ENCODE results near the gene TPRA1.
A peak's percentile ranks its signal among the peaks of the same experiment; 100 is the strongest.

The TPRA1 gene

DNA sequence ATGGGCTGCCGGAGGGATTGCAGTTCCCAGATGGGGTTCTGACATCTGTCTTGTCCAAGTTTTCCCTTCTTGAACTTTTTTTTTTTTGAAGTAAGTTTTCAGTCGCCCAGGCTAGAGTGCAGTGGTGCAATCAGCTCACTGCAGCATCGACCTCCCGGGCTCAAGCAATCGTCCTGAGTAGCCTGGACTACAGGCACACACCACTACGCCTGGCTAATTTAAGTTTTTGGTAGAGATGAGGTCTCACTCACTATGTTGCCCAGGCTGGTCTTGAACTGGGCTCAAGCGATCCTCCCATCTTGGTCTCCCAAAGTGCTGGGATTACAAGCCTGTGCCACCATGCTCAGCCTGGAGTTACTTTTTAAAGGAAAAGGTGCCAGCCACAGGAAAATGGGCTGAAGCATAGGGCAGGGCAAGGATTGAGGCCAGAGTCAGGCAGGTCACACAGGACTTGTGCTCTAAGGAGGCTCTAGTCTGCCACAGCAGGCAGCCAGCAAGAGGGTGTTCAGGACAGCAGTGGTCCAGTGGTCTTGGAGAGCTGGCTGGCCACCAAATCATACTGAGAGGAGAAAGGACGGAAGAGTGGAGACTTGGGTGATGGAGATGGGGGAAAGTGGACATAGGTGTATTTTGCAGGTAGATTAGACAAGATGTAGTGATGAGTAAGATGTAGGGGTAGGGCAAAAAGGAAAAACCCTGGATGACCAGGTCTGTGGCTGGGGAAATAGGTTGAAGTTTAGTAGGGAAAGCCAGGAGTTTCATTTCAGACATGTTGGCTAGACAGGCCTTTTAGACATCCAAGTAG is 32.4 kb upstream of the TPRA1 start:
- Mint-ChIP-seq H3K9me3 (no peaks in the 10 kb centered on the region), H3K4me3 (no peak overlapping the region), H3K4me1 (no peaks in the 10 kb centered on the region), H3K27ac (no peak overlapping the region), H3K36me3 (peaks cover 49% of the 10 kb centered on the region), H3K27me3 (peaks cover 11% of the 10 kb centered on the region)
- ATAC-seq, result no peak

DNA sequence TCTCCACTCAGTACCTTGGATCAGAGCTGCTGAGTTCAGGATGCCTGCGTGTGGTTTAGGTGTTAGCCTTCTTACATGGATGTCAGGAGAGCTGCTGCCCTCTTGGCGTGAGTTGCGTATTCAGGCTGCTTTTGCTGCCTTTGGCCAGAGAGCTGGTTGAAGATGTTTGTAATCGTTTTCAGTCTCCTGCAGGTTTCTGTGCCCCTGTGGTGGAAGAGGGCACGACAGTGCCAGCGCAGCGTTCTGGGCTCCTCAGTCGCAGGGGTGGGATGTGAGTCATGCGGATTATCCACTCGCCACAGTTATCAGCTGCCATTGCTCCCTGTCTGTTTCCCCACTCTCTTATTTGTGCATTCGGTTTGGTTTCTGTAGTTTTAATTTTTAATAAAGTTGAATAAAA is 31.5 kb upstream of the TPRA1 start:
- no peak overlapping the region for H3K4me3 Mint-ChIP-seq

DNA sequence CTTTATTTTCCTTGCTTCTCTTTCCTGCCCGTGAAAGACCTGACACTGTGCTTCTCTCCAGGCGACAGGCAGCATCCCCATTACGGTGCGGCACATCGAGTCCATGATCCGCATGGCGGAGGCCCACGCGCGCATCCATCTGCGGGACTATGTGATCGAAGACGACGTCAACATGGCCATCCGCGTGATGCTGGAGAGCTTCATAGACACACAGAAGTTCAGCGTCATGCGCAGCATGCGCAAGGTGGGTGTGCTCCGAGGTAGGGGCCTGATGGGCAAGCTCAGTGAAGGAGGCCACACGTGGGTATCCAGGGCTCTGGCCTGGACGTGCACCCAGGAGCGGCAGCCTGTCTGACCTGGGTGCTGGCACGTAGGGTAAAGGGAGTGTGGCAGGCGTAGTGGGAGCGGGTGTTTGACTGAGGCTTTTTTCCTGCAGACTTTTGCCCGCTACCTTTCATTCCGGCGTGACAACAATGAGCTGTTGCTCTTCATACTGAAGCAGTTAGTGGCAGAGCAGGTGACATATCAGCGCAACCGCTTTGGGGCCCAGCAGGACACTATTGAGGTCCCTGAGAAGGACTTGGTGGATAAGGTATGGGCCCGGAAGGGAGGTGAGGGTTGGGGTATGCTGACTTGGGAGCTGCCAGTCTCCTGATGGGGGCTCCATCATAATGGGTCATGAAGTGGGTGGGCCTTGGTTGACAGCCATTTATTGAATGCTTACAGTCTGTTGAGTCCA is 30.3 kb upstream of the TPRA1 start:
- Mint-ChIP-seq H3K27ac (no peak overlapping the region), H3K9me3 (no peaks in the 10 kb centered on the region), H3K4me1 (no peaks in the 10 kb centered on the region), H3K27me3 (no peaks in the 10 kb centered on the region), H3K36me3 (peaks cover 70% of the 10 kb centered on the region), H3K4me3 (no peak overlapping the region)
- ATAC-seq, result no peak

More for the DNA sequence above, 31.5 kb upstream of the TPRA1 start:
- Mint-ChIP-seq H3K27me3 (peaks cover 2% of the 10 kb centered on the region), H3K4me1 (no peaks in the 10 kb centered on the region), H3K27ac (no peak overlapping the region), H3K36me3 (peaks cover 57% of the 10 kb centered on the region), H3K9me3 (no peaks in the 10 kb centered on the region)
- no peak for ATAC-seq

DNA sequence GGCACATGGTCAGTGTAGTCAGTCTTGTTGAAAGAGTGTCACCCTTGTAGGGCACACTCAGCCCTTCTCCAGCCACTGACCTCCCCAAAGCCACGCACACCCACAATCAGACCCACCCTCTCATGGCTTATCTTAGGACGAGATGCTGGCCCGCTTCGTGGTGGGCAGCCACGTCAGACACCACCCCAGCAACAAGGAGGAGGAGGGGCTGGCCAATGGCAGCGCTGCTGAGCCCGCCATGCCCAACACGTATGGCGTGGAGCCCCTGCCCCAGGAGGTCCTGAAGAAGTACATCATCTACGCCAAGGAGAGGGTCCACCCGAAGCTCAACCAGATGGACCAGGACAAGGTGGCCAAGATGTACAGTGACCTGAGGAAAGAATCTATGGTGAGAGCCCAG is 28.4 kb upstream of the TPRA1 start:
- H3K36me3 Mint-ChIP-seq, result peaks cover 88% of the 10 kb centered on the region
- H3K4me3 Mint-ChIP-seq, result no peak overlapping the region
- no peak for ATAC-seq
- no peaks in the 10 kb centered on the region for H3K4me1 Mint-ChIP-seq
- no peak overlapping the region for H3K27ac Mint-ChIP-seq
- no peaks in the 10 kb centered on the region for H3K27me3 Mint-ChIP-seq
- H3K9me3 Mint-ChIP-seq, result no peaks in the 10 kb centered on the region

DNA sequence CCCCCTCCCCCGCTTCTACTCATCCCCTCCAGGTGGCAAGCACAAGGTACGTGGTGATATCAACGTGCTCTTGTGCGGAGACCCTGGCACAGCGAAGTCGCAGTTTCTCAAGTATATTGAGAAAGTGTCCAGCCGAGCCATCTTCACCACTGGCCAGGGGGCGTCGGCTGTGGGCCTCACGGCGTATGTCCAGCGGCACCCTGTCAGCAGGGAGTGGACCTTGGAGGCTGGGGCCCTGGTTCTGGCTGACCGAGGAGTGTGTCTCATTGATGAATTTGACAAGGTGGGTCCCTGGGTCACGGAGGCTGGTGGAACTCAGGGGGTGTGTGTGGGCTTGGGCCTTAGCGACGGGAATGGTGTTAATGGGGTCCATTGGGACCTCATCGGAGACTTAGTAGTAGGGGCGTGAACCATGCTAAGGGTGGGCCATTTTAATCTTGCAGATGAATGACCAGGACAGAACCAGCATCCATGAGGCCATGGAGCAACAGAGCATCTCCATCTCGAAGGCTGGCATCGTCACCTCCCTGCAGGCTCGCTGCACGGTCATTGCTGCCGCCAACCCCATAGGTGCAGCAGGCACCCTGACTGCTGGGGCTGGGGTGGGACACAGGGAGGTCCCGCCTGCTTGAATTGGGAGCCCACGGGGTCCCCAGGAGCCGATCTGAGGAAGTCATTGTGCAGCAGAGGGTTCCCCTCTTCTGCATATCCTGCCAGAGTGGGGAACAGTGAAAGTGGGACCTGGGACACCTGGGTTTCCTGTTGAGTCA is 26.5 kb upstream of the TPRA1 start:
- ATAC-seq, result no peak
- Mint-ChIP-seq H3K9me3 (no peaks in the 10 kb centered on the region), H3K36me3 (peaks cover 89% of the 10 kb centered on the region), H3K4me3 (no peak overlapping the region), H3K27ac (no peak overlapping the region), H3K4me1 (no peaks in the 10 kb centered on the region), H3K27me3 (no peaks in the 10 kb centered on the region)

DNA sequence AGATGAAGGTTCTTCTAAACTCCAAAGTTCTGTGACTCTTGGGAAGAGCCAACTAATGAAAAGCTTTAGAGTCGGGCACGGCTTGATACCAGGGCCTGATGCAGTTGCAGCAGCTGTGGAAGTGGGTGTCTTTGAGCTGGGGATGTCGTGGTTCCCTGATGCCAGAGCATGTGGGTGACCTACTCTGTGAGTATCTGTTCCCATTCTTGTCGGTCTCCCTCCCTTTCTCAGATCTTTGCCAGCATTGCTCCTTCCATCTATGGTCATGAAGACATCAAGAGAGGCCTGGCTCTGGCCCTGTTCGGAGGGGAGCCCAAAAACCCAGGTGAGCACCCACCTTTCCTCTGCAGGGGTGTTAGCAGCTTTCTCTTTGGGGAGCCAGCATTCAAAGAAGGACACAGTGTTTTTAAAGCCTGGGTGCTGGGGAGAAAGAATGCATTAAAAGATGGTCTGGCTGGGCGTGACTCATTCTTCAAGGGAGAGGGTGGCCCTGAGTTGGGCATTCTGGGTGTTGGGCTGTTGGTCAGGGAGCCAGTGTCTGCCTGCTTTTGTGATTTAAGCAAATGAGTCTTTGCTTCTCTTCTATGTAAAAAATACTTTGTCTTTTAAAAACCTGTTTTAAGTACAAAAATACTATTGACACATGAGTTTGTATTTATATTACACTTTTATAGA is 25.2 kb upstream of the TPRA1 start:
- peaks cover 84% of the 10 kb centered on the region for H3K36me3 Mint-ChIP-seq

DNA sequence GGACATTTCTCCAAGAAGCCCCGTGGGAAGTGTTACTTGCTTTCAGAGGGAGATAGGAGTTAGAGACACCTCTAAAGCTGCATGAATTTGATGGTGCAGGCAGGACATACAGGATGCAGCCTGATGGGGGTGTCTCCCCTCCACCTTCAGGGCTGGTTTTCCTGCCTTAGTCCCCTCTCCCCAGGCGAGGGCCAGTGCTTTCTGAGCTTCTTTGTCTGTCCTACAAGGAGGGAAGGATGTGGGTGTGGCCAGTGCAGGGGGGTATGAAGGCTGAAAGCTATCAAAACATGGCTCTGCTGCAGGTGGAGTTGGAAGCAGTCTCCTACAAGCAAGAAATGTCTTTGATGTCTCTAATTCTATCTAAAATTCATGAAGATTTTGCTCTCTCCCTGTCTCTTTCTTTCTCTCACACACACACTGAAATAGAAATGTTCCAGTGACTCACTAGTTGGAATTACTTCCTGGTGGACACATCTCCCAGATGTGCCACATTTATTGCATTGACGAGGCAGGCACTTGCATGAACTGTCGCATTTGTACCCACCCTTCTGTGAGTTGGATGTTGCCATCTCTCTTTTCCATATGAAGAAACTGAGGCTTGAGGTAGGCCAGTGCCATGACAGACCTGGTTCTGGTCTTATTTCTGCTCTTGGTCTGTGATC is 24.5 kb upstream of the TPRA1 start:
- Mint-ChIP-seq H3K4me1 (peaks cover 7% of the 10 kb centered on the region), H3K27ac (no peak overlapping the region), H3K36me3 (peaks cover 85% of the 10 kb centered on the region), H3K9me3 (no peaks in the 10 kb centered on the region), H3K27me3 (no peaks in the 10 kb centered on the region), H3K4me3 (no peak overlapping the region)
- no peak for ATAC-seq

More for the DNA sequence above, 25.2 kb upstream of the TPRA1 start:
- no peak overlapping the region for H3K27ac Mint-ChIP-seq
- no peaks in the 10 kb centered on the region for H3K9me3 Mint-ChIP-seq
- H3K4me1 Mint-ChIP-seq, result peaks cover under 1% of the 10 kb centered on the region
- ATAC-seq, result no peak
- no peak overlapping the region for H3K4me3 Mint-ChIP-seq
- H3K27me3 Mint-ChIP-seq, result no peaks in the 10 kb centered on the region

DNA sequence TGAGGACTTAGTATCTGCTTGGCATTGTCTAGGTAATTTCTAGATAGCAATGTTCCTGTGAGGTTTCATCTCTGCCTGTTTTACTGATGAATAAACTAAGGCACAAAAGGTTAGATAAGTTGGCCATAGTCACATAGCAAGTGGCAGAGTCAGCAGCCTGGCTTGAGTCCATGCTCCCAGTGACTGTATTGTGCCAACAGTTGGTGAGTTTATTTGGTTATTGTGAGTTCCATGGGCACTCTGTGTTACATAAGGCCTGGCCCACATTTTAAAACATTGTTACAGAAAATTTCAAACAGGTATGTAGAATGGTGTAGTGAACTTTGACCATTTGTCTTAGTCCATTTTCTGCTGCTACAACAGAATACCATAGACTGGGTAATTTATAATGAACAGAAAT is 22.9 kb upstream of the TPRA1 start:
- no peak overlapping the region for H3K4me3 Mint-ChIP-seq
- H3K36me3 Mint-ChIP-seq, result peaks cover 87% of the 10 kb centered on the region
- no peak for ATAC-seq
- no peak overlapping the region for H3K27ac Mint-ChIP-seq
- H3K27me3 Mint-ChIP-seq, result no peaks in the 10 kb centered on the region
- no peaks in the 10 kb centered on the region for H3K9me3 Mint-ChIP-seq
- peaks cover 24% of the 10 kb centered on the region for H3K4me1 Mint-ChIP-seq

DNA sequence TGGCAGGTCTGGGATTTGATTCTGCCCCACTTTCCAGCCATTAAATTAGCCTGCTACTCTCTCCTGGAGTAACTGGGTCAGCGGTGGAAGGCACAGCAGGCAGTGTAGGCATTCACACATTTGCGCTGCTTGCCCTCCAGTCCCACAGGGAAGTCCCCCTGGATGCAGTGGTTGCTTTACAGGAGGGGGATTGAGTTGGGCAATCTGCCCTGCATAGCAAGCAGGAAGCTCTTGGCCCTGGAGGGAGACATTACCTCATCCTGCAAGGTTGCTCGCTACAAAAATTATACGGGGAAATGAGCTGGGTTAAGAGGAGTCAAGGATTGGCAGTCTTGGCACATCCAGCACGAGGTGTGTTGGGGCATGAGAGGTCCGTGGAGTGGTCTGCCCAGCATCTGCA is 22.4 kb upstream of the TPRA1 start:
- H3K4me1 Mint-ChIP-seq, result peaks cover 28% of the 10 kb centered on the region
- peaks cover 87% of the 10 kb centered on the region for H3K36me3 Mint-ChIP-seq
- H3K4me3 Mint-ChIP-seq, result no peak overlapping the region
- H3K27me3 Mint-ChIP-seq, result no peaks in the 10 kb centered on the region
- no peak for ATAC-seq
- no peaks in the 10 kb centered on the region for H3K9me3 Mint-ChIP-seq
- no peak overlapping the region for H3K27ac Mint-ChIP-seq

DNA sequence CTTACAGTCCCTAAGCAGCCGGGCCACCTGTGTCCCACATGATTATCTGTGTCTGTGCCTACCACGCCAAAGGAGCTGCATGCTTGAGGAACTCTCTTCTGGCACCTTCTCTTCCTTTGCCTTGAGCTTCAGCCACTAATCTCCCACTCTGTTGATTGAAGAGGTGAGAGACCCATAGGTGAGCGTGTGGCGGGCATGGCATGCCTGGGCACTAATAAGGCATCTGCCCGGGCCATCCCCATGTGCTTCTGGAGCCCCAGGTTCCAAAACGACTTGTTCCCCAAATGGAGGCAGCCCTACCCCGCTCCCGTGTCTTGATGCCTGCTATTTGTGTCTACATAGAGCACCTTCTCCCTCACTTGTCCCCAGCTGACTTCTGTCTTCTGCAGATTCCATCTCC is 20.7 kb upstream of the TPRA1 start:
- Mint-ChIP-seq H3K36me3 (peaks cover 89% of the 10 kb centered on the region), H3K9me3 (no peaks in the 10 kb centered on the region), H3K27ac (no peak overlapping the region), H3K4me1 (peaks cover 28% of the 10 kb centered on the region), H3K27me3 (no peaks in the 10 kb centered on the region), H3K4me3 (no peak overlapping the region)
- ATAC-seq, result no peak

DNA sequence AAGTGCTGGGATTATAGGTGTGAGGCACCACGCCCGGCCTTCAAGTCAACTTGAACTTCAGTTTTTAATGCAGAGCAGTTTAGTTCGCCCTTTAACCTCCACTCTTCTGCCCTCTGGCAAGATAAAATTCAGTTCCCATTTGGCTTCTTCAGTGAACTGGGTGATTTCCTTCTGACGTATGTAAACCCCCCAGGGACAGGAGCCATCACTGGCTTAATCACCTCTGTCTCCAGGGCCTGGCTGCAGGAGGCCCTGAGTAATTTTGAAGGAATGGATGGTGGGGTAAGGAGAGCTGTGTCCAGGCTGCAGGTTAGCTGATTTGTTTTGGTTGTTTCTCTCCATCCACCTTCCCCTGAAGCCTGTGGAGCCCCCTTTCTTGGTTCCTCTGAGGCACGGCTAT is 19.6 kb upstream of the TPRA1 start:
- peak; percentile 83 for ATAC-seq
- no peaks in the 10 kb centered on the region for H3K27me3 Mint-ChIP-seq
- H3K4me3 Mint-ChIP-seq, result no peak overlapping the region
- peak overlapping the region; percentile 84 for H3K27ac Mint-ChIP-seq
- H3K4me1 Mint-ChIP-seq, result peaks cover 28% of the 10 kb centered on the region
- H3K36me3 Mint-ChIP-seq, result peaks cover 89% of the 10 kb centered on the region
- no peaks in the 10 kb centered on the region for H3K9me3 Mint-ChIP-seq

DNA sequence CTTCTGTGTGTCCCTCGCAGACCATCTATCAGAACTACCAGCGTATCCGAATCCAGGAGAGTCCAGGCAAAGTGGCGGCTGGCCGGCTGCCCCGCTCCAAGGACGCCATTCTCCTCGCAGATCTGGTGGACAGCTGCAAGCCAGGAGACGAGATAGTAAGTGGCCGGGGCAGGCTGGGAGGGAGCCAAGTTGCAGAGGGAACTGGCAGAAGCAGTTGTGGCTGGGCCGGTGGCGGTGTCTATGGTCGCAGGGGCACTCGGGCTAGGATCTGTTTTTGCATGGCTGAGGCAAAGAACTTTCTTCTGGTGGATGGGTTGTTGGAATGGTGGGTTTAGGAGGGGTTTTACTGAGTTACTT is 17.8 kb upstream of the TPRA1 start:
- peaks cover 90% of the 10 kb centered on the region for H3K36me3 Mint-ChIP-seq
- H3K27me3 Mint-ChIP-seq, result no peaks in the 10 kb centered on the region
- no peaks in the 10 kb centered on the region for H3K9me3 Mint-ChIP-seq
- ATAC-seq, result no peak
- H3K4me1 Mint-ChIP-seq, result peaks cover 28% of the 10 kb centered on the region
- H3K4me3 Mint-ChIP-seq, result no peak overlapping the region
- peak overlapping the region; percentile 84 for H3K27ac Mint-ChIP-seq

DNA sequence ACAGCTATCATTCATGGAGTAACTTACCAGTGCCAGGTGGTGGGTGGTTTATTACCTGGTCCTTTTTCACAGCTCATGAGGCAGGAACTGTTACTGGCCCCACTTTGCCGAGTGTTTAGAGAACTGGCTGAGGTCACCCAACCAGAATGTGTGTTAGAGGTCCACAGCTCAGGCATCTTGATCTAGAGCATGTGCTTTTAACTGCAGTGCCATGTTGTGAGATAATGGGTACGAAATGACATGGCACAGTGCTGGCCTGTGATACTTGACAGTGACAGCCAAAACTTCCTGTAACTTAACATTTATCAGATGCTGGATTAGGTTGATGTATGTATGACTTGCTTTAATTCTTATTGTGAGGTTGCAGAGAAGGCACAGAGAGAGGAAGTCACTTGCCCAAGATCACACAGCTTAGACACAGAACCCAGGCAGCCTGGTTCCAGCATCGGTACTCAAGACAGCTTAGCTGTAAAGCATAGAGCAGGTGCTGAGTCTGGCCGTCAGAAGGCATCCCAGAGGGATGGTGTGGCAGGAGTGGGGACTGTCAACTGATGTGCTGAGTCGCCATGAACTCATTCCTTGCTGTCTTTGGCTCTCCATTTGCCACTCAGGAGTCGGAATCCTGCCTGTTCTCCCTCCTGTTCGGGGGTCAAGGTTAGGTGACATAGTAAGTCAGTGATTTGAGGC is 17.3 kb upstream of the TPRA1 start:
- peaks cover 28% of the 10 kb centered on the region for H3K4me1 Mint-ChIP-seq
- H3K9me3 Mint-ChIP-seq, result no peaks in the 10 kb centered on the region
- peaks cover 90% of the 10 kb centered on the region for H3K36me3 Mint-ChIP-seq
- no peak overlapping the region for H3K4me3 Mint-ChIP-seq
- peak overlapping the region; percentile 84 for H3K27ac Mint-ChIP-seq
- ATAC-seq, result no peak
- no peaks in the 10 kb centered on the region for H3K27me3 Mint-ChIP-seq

DNA sequence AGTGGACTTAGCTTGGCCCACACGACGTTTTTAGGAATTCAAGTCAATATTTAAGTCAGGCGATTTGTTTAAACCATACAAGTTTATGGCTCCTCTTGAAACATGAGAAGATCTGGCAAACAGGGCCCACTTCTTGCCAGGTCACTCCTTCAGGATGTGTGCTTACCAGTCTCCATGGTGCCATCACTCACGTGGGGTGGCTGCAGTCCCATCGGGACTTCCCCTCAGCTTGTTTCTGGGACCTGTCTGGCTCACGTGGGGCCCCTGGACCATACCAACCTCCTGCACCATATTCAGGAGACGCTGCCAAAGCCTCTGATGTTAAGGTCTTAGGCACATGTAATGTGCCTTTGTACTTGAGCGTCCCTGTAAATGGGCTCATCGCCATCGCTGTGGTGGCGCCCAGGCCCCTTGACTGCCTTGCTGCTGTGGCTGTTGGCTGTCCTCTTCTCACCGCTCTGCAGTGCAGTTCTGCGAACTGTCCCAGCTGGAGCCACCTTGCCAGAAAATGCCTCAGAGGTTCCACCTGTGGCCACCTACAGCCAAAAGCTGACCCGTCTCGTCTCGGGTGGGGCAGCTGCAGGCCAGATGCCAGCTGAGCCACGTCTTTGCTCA is 16.6 kb upstream of the TPRA1 start:
- H3K36me3 Mint-ChIP-seq, result peaks cover 90% of the 10 kb centered on the region
- H3K27me3 Mint-ChIP-seq, result no peaks in the 10 kb centered on the region
- H3K9me3 Mint-ChIP-seq, result no peaks in the 10 kb centered on the region

More for the DNA sequence above, 16.6 kb upstream of the TPRA1 start:
- no peak overlapping the region for H3K27ac Mint-ChIP-seq
- H3K4me1 Mint-ChIP-seq, result peaks cover 36% of the 10 kb centered on the region
- ATAC-seq, result no peak
- H3K4me3 Mint-ChIP-seq, result no peak overlapping the region

Measured in stimulated activated memory B cell treated with anti-CD40 and anti-IgM and Interleukin-4, amounts not matched to agents 10 μg/mL and 1 μg/mL and 100 μg/mL, for 72 hours (primary cell).